OCI-LY1 (cell line): ENCODE results near the gene NCOA4.

ENCODE experiments used
- H2AFZ ChIP-seq: fragments of 200-600 bp; sonication (generic), shearing (Covaris generic); 2 replicates; pipeline ENCODE4 v1.6.0; 2014; ENCODE audit warnings: antibody characterized with exemption, mild to moderate bottlenecking, low read length
- H3F3A ChIP-seq: fragments of 200-600 bp; sonication (generic), shearing (Covaris generic); 2 replicates; pipeline ENCODE4 v1.6.0; 2014; ENCODE audit warnings: mild to moderate bottlenecking, antibody characterized with exemption, low read length, moderate library complexity; ENCODE audit not compliant: insufficient read depth
- H3K27ac ChIP-seq: fragments of 200-600 bp; sonication (generic); 2 replicates; pipeline ENCODE4 v1.5.1; 2014; ENCODE audit warnings: low read length, mixed run types, mild to moderate bottlenecking, low read depth; ENCODE audit not compliant: poor library complexity, severe bottlenecking
- H3K27me3 ChIP-seq: fragments of 200-600 bp; sonication (generic); 2 replicates; pipeline ENCODE4 v1.6.0; 2014; ENCODE audit warnings: antibody characterized with exemption, mild to moderate bottlenecking, low read length, moderate library complexity; ENCODE audit not compliant: insufficient read depth
- H3K36me3 ChIP-seq: fragments of 200-600 bp; sonication (generic); 2 replicates; pipeline ENCODE4 v1.6.1; 2014; ENCODE audit warnings: mild to moderate bottlenecking, antibody characterized with exemption, low read length, moderate library complexity, mixed read lengths; ENCODE audit not compliant: insufficient read depth
- H3K4me1 ChIP-seq: fragments of 200-600 bp; sonication (generic); 2 replicates; pipeline ENCODE4 v1.5.1; 2014; ENCODE audit warnings: mild to moderate bottlenecking, low read length, moderate library complexity; ENCODE audit not compliant: insufficient read depth, severe bottlenecking
- H3K4me2 ChIP-seq: fragments of 200-600 bp; sonication (generic), shearing (Covaris generic); 2 replicates; pipeline ENCODE4 v1.6.1; 2014; ENCODE audit warnings: low read length
- H3K4me3 ChIP-seq: fragments of 200-600 bp; sonication (generic); 2 replicates; pipeline ENCODE4 v1.5.1; 2014; ENCODE audit warnings: low read length, low read depth, mild to moderate bottlenecking, mixed read lengths; ENCODE audit not compliant: poor library complexity, severe bottlenecking
- H3K79me2 ChIP-seq: fragments of 200-600 bp; shearing (Covaris generic); 2 replicates; pipeline ENCODE4 v1.6.1; 2016; ENCODE audit warnings: mixed run types, low read length, mixed read lengths; ENCODE audit not compliant: insufficient read depth
- H3K9ac ChIP-seq: fragments of 200-600 bp; sonication (generic), shearing (Covaris generic); 2 replicates; pipeline ENCODE4 v1.6.1; 2014; ENCODE audit warnings: mild to moderate bottlenecking, low read length, mixed read lengths
- H3K9me2 ChIP-seq: fragments of 200-600 bp; sonication (generic), shearing (Covaris generic); 2 replicates; pipeline ENCODE4 v1.6.1; 2014; ENCODE audit warnings: low read depth, mild to moderate bottlenecking, low read length, mixed read lengths
- H3K9me3 ChIP-seq: fragments of 200-600 bp; shearing (Covaris generic); 2 replicates; pipeline ENCODE4 v1.6.1; 2014; ENCODE audit warnings: low read length, mixed read lengths
- H4K20me1 ChIP-seq: fragments of 200-600 bp; sonication (generic), shearing (Covaris generic); 2 replicates; pipeline ENCODE4 v1.6.0; 2016; ENCODE audit warnings: mild to moderate bottlenecking, low read length; ENCODE audit not compliant: insufficient read depth
- EZH2 ChIP-seq: fragments of 200-600 bp; sonication (generic), shearing (Covaris generic); IDR thresholded peaks from 2 replicates; pipeline ENCODE4 v1.8.0; 2017; ENCODE audit warnings: borderline replicate concordance, mixed run types, mild to moderate bottlenecking, antibody characterized with exemption, low read length, moderate library complexity, mixed read lengths
- TF ChIP-seq, protein P1 (sequence below): fragments of 200-600 bp; sonication (generic), shearing (Covaris generic); IDR thresholded peaks from 2 replicates; pipeline ENCODE4 v1.5.1; 2017; ENCODE audit warnings: mild to moderate bottlenecking, antibody characterized with exemption, low read length, moderate library complexity, mixed read lengths

Gene NCOA4

DNA sequence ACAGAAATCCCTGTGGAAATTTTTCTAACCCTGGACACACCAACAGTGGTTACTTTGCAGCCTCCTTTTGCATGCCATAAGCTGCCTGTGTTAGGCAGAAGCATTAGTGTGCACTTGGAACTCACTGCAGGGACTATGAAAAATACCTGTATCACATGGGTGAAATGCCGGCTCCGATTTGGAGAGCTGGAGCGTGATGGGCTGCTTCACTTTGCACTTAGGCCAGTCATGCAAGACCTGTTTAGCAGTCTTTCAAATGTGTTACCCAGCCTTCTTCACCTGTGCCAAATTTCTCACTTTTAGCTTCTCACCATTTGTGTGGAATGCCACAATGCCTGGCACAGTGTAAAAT, 11.3 kb downstream of the NCOA4 start:
- Histone ChIP-seq H3K9ac (peak overlapping the region; percentile 11; the same call in 1 of the 2 replicates), H3K27ac (peak overlapping the region; percentile 90), H3K4me1 (peaks cover 51% of the 10 kb centered on the region), H3K4me2 (peak overlapping the region; percentile 69; the same call in 1 of the 2 replicates), H4K20me1 (no peaks in the 10 kb centered on the region), H3K9me2 (no peaks in the 10 kb centered on the region), H3K27me3 (no peaks in the 10 kb centered on the region), H3K36me3 (peaks cover 30% of the 10 kb centered on the region), H3K4me3 (peak overlapping the region; percentile 16), H3K9me3 (no peaks in the 10 kb centered on the region), H2AFZ (no peak overlapping the region), H3F3A (no peaks in the 10 kb centered on the region), H3K79me2 (peaks cover 82% of the 10 kb centered on the region)
- TF ChIP-seq, protein P1, sequence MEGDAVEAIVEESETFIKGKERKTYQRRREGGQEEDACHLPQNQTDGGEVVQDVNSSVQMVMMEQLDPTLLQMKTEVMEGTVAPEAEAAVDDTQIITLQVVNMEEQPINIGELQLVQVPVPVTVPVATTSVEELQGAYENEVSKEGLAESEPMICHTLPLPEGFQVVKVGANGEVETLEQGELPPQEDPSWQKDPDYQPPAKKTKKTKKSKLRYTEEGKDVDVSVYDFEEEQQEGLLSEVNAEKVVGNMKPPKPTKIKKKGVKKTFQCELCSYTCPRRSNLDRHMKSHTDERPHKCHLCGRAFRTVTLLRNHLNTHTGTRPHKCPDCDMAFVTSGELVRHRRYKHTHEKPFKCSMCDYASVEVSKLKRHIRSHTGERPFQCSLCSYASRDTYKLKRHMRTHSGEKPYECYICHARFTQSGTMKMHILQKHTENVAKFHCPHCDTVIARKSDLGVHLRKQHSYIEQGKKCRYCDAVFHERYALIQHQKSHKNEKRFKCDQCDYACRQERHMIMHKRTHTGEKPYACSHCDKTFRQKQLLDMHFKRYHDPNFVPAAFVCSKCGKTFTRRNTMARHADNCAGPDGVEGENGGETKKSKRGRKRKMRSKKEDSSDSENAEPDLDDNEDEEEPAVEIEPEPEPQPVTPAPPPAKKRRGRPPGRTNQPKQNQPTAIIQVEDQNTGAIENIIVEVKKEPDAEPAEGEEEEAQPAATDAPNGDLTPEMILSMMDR = no peak
- TF ChIP-seq EZH2 = no peak

DNA sequence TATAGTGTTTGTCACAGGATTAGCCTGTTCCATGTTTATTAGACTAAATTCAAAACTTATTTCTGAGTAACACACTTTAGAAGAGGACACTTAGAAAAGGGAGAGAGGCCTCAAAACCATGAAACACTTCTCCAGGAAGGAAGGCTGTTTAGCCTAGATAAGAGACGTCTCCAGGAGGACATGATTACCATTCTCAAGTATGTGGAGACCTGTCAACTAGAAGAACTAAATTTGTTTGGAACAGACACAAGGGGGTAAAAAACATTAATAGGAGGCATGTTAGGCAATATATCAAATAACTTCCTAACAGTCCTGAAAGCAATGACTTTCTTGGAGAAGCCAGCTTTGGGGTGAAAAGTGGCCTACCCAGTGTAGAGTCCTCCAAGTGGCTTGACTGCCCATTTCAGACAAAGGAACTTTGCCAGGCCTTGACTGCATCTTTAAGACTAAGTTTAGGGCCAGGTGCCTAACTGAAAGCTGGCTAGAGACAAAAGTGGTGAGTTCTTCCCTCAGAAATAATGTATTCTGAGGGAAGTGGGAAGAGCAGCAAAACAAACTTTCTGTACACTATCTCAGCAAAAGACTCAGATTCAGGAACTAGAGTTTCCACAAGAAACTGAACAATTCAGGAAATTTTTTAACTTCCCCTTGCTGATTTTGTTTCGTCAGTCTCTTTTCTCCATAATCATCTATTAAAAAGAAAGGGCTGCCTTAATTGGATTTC, 11.8 kb downstream of the NCOA4 start:
- peaks cover 77% of the 10 kb centered on the region for H3K79me2 ChIP-seq
- H3F3A ChIP-seq = no peaks in the 10 kb centered on the region
- peak overlapping the region; percentile 90 for H3K27ac ChIP-seq
- no peak overlapping the region for H3K4me3 ChIP-seq
- H3K9ac ChIP-seq = no peak overlapping the region; the same call in 1 of the 2 replicates
- peak overlapping the region; percentile 69; the same call in 1 of the 2 replicates for H3K4me2 ChIP-seq
- no peaks in the 10 kb centered on the region for H3K9me2 ChIP-seq
- TF ChIP-seq EZH2 = no peak
- TF ChIP-seq, protein P1 = no peak
- peaks cover 36% of the 10 kb centered on the region for H3K36me3 ChIP-seq
- H2AFZ ChIP-seq = no peak overlapping the region
- peaks cover 46% of the 10 kb centered on the region for H3K4me1 ChIP-seq
- no peaks in the 10 kb centered on the region for H3K9me3 ChIP-seq
- no peaks in the 10 kb centered on the region for H3K27me3 ChIP-seq
- no peaks in the 10 kb centered on the region for H4K20me1 ChIP-seq

DNA sequence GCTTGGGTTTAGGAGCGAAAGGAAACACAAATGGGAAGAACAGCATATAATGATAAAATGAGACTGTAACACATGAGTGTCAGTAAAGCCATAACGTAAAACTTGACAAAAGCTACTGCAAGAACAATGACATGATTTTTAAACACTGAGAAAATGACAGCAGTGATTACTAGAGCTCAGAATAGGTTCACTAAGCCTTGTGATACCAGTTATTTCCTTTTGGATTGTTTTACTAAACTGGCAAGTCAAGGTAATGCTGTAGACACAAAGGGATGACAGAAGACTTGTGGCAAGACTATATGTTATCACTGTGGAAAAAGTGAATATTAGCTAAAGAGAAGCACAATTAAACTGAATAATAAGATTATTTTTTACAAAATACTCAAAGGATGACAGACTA, 12.7 kb downstream of the NCOA4 start:
- Histone ChIP-seq H3K9me2 (no peaks in the 10 kb centered on the region), H3K27ac (no peak overlapping the region), H3K9me3 (no peaks in the 10 kb centered on the region), H4K20me1 (no peaks in the 10 kb centered on the region), H3K27me3 (no peaks in the 10 kb centered on the region), H3K36me3 (peaks cover 45% of the 10 kb centered on the region), H3F3A (no peaks in the 10 kb centered on the region), H2AFZ (no peak overlapping the region), H3K4me1 (peaks cover 43% of the 10 kb centered on the region), H3K9ac (no peak overlapping the region), H3K79me2 (peaks cover 69% of the 10 kb centered on the region), H3K4me3 (no peak overlapping the region), H3K4me2 (no peak overlapping the region)
- TF ChIP-seq EZH2 = no peak
- TF ChIP-seq, protein P1 = no peak
